WTC11 (cell line): ENCODE measurements around the gene ZNF438. TPM values are rescaled to one million over a fixed set of nuclear protein-coding genes. Genes with fewer than 3 reads are reported as not detected.

Experiments used
- ATAC-seq: fragments of 200-7000 bp; cut with Tn5 transposase; 2 replicates; pipeline ENCODE4 v1.10.0; 2021; ENCODE audit warnings: mild to moderate bottlenecking, moderate library complexity
- CTCF ChIA-PET: fragments of 300-600 bp; sonication (Branson Sonifier 250); formaldehyde crosslinking; loops from one replicate; lab custom pipeline; 2021; ENCODE audit warnings: antibody characterized with exemption; lab: Charles Lee
- POLR2A ChIA-PET: fragments of 350-600 bp; sonication (Branson Sonifier 250); formaldehyde crosslinking; loops from one replicate; lab custom pipeline; 2021; ENCODE audit warnings: antibody characterized with exemption; lab: Charles Lee
- DNase-seq: peaks from one replicate; pipeline ENCODE4 v3.0.0; 2021; ENCODE audit warnings: low spot score
- H3K27ac Mint-ChIP-seq: 2 replicates; pipeline ENCODE4 v1.8.0; 2021; ENCODE audit warnings: mixed read lengths
- H3K27me3 Mint-ChIP-seq: 2 replicates; pipeline ENCODE4 v1.8.0; 2021; ENCODE audit warnings: low read depth, mild to moderate bottlenecking, moderate library complexity, mixed read lengths
- H3K36me3 Mint-ChIP-seq: 2 replicates; pipeline ENCODE4 v1.8.0; 2021; ENCODE audit warnings: mixed read lengths
- H3K4me1 Mint-ChIP-seq: 2 replicates; pipeline ENCODE4 v1.8.0; 2022; ENCODE audit warnings: mixed read lengths
- H3K4me3 Mint-ChIP-seq: 2 replicates; pipeline ENCODE4 v1.8.0; 2021; ENCODE audit warnings: mild to moderate bottlenecking, moderate library complexity, mixed read lengths
- H3K9me3 Mint-ChIP-seq: 2 replicates; pipeline ENCODE4 v1.8.0; 2021; ENCODE audit warnings: mixed read lengths
- CBFB ChIP-seq: sonication (generic); formaldehyde crosslinking; IDR thresholded peaks from 2 replicates; pipeline ENCODE4 v1.8.1; 2022; ENCODE audit warnings: mild to moderate bottlenecking, low read depth, missing genetic modification reagents
- ETV6 ChIP-seq: sonication (generic); formaldehyde crosslinking; IDR thresholded peaks from 2 replicates; pipeline ENCODE4 v1.8.1; 2022; ENCODE audit warnings: mild to moderate bottlenecking, missing genetic modification reagents
- FOXK1 ChIP-seq: sonication (generic); formaldehyde crosslinking; IDR thresholded peaks from 2 replicates; pipeline ENCODE4 v1.8.0; 2022; ENCODE audit warnings: mild to moderate bottlenecking, moderate library complexity, missing genetic modification reagents
- GTF2I ChIP-seq: fragments of 250-450 bp; sonication (Bioruptor Pico); conservative IDR thresholded peaks from 2 replicates; pipeline ENCODE4 v1.4.0; 2021; ENCODE audit warnings: mild to moderate bottlenecking
- HMGA2 ChIP-seq: fragments of 250-450 bp; sonication (Bioruptor Pico); IDR thresholded peaks from 2 replicates; pipeline ENCODE4 v1.4.0; 2021; ENCODE audit warnings: mild to moderate bottlenecking, moderate library complexity
- NFYB ChIP-seq: sonication (generic); formaldehyde crosslinking; conservative IDR thresholded peaks from 2 replicates; pipeline ENCODE4 v1.8.0; 2022; ENCODE audit warnings: low read depth, missing genetic modification reagents
- NR1H2 ChIP-seq: sonication (generic); formaldehyde crosslinking; IDR thresholded peaks from 2 replicates; pipeline ENCODE4 v1.9.0; 2021; ENCODE audit warnings: mild to moderate bottlenecking, moderate library complexity, missing genetic modification reagents
- RELA ChIP-seq: sonication (generic); formaldehyde crosslinking; IDR thresholded peaks from 2 replicates; pipeline ENCODE4 v1.8.1; 2022; ENCODE audit warnings: missing genetic modification reagents, mild to moderate bottlenecking, borderline replicate concordance
- TEAD1 ChIP-seq: sonication (generic); formaldehyde crosslinking; IDR thresholded peaks from 2 replicates; pipeline ENCODE4 v1.8.0; 2022; ENCODE audit warnings: mild to moderate bottlenecking, missing genetic modification reagents
- ZNF232 ChIP-seq: sonication (generic); formaldehyde crosslinking; IDR thresholded peaks from 2 replicates; pipeline ENCODE4 v1.8.0; 2022; ENCODE audit warnings: mild to moderate bottlenecking, missing genetic modification reagents
- ZNF263 ChIP-seq: sonication (generic); formaldehyde crosslinking; IDR thresholded peaks from 2 replicates; pipeline ENCODE4 v1.8.1; 2022; ENCODE audit warnings: low read depth, mild to moderate bottlenecking, moderate library complexity, missing genetic modification reagents
- ZNF416 ChIP-seq: fragments of 250-450 bp; sonication (Bioruptor Pico); IDR thresholded peaks from 2 replicates; pipeline ENCODE4 v1.9.0; 2021; ENCODE audit warnings: mild to moderate bottlenecking, inconsistent platforms
- ZNF423 ChIP-seq: fragments of 250-450 bp; sonication (Bioruptor Pico); IDR thresholded peaks from 2 replicates; pipeline ENCODE4 v2.1.2; 2022; ENCODE audit warnings: mild to moderate bottlenecking, moderate library complexity
- total RNA-seq: library from RNA; stranded (reverse); gene quantifications from 3 replicates; pipeline ENCODE4 v1.2.3, GENCODE V29; 2021
- TF ChIP-seq, protein P1 (sequence below): sonication (generic); formaldehyde crosslinking; IDR thresholded peaks from 2 replicates; pipeline ENCODE4 v1.8.0; 2022; ENCODE audit warnings: missing genetic modification reagents
- TF ChIP-seq, protein P2 (sequence below): fragments of 250-450 bp; sonication (Bioruptor Pico); IDR thresholded peaks from 2 replicates; pipeline ENCODE4 v1.9.0; 2021; ENCODE audit warnings: moderate library complexity, mild to moderate bottlenecking, inconsistent platforms, borderline replicate concordance
- TF ChIP-seq, protein P3 (sequence below): sonication (generic); formaldehyde crosslinking; conservative IDR thresholded peaks from 2 replicates; pipeline ENCODE4 v1.8.1; 2022; ENCODE audit warnings: mild to moderate bottlenecking, missing genetic modification reagents
- TF ChIP-seq, protein P4 (sequence below): sonication (generic); formaldehyde crosslinking; IDR thresholded peaks from 2 replicates; pipeline ENCODE4 v1.8.1; 2022; ENCODE audit warnings: missing genetic modification reagents, borderline replicate concordance
- TF ChIP-seq, protein P5 (sequence below): sonication (generic); formaldehyde crosslinking; IDR thresholded peaks from 2 replicates; pipeline ENCODE4 v1.8.1; 2023; ENCODE audit warnings: mild to moderate bottlenecking, moderate library complexity, missing genetic modification reagents
- TF ChIP-seq, protein P6 (sequence below): fragments of 250-450 bp; sonication (Bioruptor Pico); IDR thresholded peaks from 2 replicates; pipeline ENCODE4 v1.8.0; 2021; ENCODE audit warnings: mild to moderate bottlenecking

Gene ZNF438
- total RNA-seq, 1 experiment from 2014 or later, result 1.9 TPM

DNA sequence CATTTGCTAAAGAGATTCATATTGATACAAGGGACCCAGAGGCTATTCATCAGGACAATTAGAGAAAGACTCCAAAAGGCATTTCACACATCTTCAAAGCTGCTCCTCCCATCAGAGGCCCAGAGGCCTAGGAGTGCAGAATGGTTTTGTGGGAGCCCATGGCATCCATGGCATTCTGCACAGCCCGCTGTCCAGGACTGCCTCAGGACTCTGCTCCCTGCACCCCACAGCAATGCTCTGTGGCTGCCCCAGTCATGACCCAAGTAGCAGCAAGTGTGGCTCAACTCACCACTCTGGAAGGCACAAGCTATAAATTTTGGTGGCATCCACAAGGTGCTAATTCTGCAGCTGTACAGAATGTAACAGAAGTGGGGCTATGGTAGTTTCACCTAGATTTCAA lies 38.5 kb downstream of the ZNF438 start (continued):
- TF ChIP-seq CBFB (CRISPR knock-in tag) (no peak), RELA (no peak)
- TF ChIP-seq, all 79 proteins: peak for 0

DNA sequence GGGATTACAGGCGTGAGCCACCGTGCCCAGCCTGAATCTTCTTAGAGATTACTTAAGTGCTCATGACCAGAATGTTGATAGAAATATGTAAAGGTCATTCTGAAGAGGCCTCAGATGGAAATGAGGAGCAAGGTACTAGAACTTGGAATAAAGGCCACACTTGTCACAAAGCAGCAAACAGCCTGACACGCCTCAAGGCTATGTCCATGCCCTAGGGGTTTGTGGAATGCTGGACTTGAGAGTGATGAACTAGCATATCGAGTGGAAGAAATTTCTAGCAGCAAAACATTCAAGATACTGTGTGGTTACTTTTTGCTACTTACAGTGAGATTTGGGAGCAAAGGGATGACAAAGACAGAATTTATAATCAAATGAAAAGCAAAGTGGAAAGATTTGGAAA lies 39.0 kb downstream of the ZNF438 start:
- no peak overlapping the region for H3K4me3 Mint-ChIP-seq
- no peak for ATAC-seq
- H3K27me3 Mint-ChIP-seq, result no peaks in the 10 kb centered on the region; the same call in 1 of the 2 replicates
- ChIA-PET CTCF (no interaction called here), POLR2A (no interaction called here)
- no peak for DNase-seq
- H3K4me1 Mint-ChIP-seq, result peaks cover 5% of the 10 kb centered on the region
- no peak overlapping the region for H3K27ac Mint-ChIP-seq
- peaks cover 32% of the 10 kb centered on the region for H3K9me3 Mint-ChIP-seq
- TF ChIP-seq, protein P1, sequence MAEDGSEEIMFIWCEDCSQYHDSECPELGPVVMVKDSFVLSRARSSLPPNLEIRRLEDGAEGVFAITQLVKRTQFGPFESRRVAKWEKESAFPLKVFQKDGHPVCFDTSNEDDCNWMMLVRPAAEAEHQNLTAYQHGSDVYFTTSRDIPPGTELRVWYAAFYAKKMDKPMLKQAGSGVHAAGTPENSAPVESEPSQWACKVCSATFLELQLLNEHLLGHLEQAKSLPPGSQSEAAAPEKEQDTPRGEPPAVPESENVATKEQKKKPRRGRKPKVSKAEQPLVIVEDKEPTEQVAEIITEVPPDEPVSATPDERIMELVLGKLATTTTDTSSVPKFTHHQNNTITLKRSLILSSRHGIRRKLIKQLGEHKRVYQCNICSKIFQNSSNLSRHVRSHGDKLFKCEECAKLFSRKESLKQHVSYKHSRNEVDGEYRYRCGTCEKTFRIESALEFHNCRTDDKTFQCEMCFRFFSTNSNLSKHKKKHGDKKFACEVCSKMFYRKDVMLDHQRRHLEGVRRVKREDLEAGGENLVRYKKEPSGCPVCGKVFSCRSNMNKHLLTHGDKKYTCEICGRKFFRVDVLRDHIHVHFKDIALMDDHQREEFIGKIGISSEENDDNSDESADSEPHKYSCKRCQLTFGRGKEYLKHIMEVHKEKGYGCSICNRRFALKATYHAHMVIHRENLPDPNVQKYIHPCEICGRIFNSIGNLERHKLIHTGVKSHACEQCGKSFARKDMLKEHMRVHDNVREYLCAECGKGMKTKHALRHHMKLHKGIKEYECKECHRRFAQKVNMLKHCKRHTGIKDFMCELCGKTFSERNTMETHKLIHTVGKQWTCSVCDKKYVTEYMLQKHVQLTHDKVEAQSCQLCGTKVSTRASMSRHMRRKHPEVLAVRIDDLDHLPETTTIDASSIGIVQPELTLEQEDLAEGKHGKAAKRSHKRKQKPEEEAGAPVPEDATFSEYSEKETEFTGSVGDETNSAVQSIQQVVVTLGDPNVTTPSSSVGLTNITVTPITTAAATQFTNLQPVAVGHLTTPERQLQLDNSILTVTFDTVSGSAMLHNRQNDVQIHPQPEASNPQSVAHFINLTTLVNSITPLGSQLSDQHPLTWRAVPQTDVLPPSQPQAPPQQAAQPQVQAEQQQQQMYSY (CRISPR knock-in tag), result no peak
- H3K36me3 Mint-ChIP-seq, result peaks cover 26% of the 10 kb centered on the region

DNA sequence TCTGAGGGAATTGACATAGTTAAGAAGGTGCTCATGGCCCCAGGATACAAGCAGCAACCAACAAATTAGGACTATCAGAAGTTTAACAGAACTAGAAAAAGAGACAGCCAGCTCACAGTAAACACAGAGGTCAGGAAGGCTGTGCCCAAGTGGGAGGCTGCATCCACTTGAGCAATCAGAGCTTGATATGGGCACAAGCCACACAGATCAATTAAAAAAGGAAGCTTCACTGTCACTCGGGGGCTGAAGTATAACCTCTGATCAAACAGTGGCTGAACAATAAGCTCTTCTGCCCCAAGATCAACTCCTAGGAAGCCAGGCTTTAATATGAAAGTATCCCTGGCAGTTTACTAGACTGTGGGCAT lies 40.0 kb downstream of the ZNF438 start:
- Mint-ChIP-seq H3K4me3 (no peak overlapping the region), H3K4me1 (peaks cover 2% of the 10 kb centered on the region), H3K27ac (no peak overlapping the region), H3K9me3 (peaks cover 31% of the 10 kb centered on the region), H3K36me3 (peaks cover 26% of the 10 kb centered on the region), H3K27me3 (no peaks in the 10 kb centered on the region; the same call in 1 of the 2 replicates)
- DNase-seq (no peak), ATAC-seq (no peak)
- POLR2A ChIA-PET, result no interaction called here
- TF ChIP-seq NR1H2 (CRISPR knock-in tag), result no peak
- TF ChIP-seq, protein P2, sequence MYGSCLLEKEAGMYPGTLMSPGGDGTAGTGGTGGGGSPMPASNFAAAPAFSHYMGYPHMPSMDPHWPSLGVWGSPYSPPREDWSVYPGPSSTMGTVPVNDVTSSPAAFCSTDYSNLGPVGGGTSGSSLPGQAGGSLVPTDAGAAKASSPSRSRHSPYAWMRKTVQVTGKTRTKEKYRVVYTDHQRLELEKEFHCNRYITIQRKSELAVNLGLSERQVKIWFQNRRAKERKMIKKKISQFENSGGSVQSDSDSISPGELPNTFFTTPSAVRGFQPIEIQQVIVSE (CRISPR knock-in tag), result no peak
- no peak for TF ChIP-seq ZNF232 (CRISPR knock-in tag)
- TF ChIP-seq ZNF416, result no peak
- CTCF ChIA-PET, result no interaction called here

DNA sequence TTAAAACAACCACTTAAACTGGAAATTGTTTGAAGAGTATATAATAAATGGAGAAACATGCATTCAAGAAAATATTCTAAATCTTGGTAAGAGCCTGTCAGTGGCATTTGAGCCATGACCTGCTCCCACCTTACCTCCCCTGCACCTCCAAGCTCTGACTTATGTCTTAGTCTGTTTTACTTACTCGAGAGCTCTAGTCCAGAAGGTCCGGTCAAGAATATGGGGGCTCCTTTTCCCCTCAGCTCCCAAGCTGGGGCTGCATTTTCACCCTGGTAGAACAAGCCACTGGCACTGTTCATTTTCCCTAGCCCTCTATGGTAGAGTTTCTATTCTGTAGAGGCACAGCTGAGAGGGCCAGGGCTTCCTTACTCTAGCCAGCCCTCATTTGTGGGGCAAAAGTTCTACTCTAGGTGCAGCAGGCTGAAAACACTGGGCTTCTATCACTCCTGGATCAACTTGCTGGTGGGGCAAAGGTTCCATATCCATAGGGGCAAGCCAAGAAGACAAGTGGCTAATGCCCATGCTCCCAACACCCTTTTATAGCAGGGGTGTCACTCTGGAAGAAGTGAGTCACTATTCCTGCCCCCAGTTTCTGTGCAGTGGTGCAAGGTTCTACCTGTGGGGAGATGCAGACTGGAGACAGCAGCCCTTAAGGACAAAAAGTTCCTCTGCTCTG lies 40.6 kb downstream of the ZNF438 start:
- Mint-ChIP-seq H3K4me1 (no peaks in the 10 kb centered on the region), H3K36me3 (peaks cover 26% of the 10 kb centered on the region), H3K4me3 (no peak overlapping the region), H3K9me3 (peaks cover 29% of the 10 kb centered on the region), H3K27me3 (no peaks in the 10 kb centered on the region; the same call in 1 of the 2 replicates), H3K27ac (no peak overlapping the region)
- ChIA-PET CTCF (no interaction called here), POLR2A (no interaction called here)
- DNase-seq, result no peak
- ATAC-seq, result no peak
- TF ChIP-seq, protein P3, sequence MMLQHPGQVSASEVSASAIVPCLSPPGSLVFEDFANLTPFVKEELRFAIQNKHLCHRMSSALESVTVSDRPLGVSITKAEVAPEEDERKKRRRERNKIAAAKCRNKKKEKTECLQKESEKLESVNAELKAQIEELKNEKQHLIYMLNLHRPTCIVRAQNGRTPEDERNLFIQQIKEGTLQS (CRISPR knock-in tag), result no peak
- TF ChIP-seq, protein P4, sequence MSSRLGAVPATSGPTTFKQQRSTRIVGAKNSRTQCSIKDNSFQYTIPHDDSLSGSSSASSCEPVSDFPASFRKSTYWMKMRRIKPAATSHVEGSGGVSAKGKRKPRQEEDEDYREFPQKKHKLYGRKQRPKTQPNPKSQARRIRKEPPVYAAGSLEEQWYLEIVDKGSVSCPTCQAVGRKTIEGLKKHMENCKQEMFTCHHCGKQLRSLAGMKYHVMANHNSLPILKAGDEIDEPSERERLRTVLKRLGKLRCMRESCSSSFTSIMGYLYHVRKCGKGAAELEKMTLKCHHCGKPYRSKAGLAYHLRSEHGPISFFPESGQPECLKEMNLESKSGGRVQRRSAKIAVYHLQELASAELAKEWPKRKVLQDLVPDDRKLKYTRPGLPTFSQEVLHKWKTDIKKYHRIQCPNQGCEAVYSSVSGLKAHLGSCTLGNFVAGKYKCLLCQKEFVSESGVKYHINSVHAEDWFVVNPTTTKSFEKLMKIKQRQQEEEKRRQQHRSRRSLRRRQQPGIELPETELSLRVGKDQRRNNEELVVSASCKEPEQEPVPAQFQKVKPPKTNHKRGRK (CRISPR knock-in tag), result no peak
- no peak for TF ChIP-seq TEAD1 (CRISPR knock-in tag)
- no peak for TF ChIP-seq NFYB (CRISPR knock-in tag)
- TF ChIP-seq, protein P5, sequence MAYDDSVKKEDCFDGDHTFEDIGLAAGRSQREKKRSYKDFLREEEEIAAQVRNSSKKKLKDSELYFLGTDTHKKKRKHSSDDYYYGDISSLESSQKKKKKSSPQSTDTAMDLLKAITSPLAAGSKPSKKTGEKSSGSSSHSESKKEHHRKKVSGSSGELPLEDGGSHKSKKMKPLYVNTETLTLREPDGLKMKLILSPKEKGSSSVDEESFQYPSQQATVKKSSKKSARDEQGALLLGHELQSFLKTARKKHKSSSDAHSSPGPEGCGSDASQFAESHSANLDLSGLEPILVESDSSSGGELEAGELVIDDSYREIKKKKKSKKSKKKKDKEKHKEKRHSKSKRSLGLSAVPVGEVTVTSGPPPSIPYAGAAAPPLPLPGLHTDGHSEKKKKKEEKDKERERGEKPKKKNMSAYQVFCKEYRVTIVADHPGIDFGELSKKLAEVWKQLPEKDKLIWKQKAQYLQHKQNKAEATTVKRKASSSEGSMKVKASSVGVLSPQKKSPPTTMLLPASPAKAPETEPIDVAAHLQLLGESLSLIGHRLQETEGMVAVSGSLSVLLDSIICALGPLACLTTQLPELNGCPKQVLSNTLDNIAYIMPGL, result no peak
- no peak for TF ChIP-seq ZNF263
- TF ChIP-seq RELA, result no peak
- TF ChIP-seq ETV6, result no peak
- TF ChIP-seq, protein P6, sequence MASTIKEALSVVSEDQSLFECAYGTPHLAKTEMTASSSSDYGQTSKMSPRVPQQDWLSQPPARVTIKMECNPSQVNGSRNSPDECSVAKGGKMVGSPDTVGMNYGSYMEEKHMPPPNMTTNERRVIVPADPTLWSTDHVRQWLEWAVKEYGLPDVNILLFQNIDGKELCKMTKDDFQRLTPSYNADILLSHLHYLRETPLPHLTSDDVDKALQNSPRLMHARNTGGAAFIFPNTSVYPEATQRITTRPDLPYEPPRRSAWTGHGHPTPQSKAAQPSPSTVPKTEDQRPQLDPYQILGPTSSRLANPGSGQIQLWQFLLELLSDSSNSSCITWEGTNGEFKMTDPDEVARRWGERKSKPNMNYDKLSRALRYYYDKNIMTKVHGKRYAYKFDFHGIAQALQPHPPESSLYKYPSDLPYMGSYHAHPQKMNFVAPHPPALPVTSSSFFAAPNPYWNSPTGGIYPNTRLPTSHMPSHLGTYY, result no peak
- TF ChIP-seq GTF2I, result no peak
- TF ChIP-seq ZNF423 (CRISPR knock-in tag), result no peak
- TF ChIP-seq HMGA2 (CRISPR knock-in tag), result no peak
- TF ChIP-seq FOXK1 (CRISPR knock-in tag), result no peak
